ENCODE data around the gene IL16.

The IL16 gene

DNA sequence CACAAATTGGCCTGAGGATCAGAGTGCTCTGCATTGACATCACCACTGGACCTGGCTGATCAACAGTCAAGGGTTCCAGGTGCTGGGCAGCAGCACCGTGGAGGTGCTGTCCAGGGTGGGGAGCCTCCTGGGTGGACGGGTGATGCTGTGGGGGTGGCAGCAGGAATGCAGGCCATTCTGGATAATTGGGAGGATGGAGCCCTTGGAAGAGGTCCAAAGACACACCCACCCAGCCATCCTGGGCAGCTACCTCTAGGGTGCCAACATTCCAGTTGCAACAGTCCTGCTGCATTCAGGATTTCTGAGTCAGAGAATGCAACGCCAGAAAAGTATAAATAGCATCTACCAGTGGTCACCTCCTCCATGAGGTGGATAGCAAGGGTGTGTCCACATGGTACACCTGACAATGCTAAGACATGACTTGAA, 100.5 kb downstream of the IL16 start:
- H3K9me3 ChIP-seq (ENCODE audit: low read depth, low read length) = no peaks in the 10 kb centered on the region
- TF ChIP-seq FOXP2 (optimal IDR thresholded peaks at IDR 0.05; ENCODE audit: control extremely low read depth, extremely low read length, insufficient read depth) = no peak
- TF ChIP-seq EZH2 (IDR thresholded peaks at IDR 0.05) = no peak
- no peak for TF ChIP-seq POLR2AphosphoS5 (IDR thresholded peaks at IDR 0.05; ENCODE audit: borderline replicate concordance, low read depth, low read length)
- no peak overlapping the region for H3K27ac ChIP-seq
- no peak for DNase-seq (ENCODE audit: low read depth, low spot score)
- no peak overlapping the region for H3K4me3 ChIP-seq
- no peaks in the 10 kb centered on the region for H3K36me3 ChIP-seq (ENCODE audit: insufficient read depth, low read length)
- H3K9ac ChIP-seq (ENCODE audit: insufficient read length) = no peak overlapping the region

DNA sequence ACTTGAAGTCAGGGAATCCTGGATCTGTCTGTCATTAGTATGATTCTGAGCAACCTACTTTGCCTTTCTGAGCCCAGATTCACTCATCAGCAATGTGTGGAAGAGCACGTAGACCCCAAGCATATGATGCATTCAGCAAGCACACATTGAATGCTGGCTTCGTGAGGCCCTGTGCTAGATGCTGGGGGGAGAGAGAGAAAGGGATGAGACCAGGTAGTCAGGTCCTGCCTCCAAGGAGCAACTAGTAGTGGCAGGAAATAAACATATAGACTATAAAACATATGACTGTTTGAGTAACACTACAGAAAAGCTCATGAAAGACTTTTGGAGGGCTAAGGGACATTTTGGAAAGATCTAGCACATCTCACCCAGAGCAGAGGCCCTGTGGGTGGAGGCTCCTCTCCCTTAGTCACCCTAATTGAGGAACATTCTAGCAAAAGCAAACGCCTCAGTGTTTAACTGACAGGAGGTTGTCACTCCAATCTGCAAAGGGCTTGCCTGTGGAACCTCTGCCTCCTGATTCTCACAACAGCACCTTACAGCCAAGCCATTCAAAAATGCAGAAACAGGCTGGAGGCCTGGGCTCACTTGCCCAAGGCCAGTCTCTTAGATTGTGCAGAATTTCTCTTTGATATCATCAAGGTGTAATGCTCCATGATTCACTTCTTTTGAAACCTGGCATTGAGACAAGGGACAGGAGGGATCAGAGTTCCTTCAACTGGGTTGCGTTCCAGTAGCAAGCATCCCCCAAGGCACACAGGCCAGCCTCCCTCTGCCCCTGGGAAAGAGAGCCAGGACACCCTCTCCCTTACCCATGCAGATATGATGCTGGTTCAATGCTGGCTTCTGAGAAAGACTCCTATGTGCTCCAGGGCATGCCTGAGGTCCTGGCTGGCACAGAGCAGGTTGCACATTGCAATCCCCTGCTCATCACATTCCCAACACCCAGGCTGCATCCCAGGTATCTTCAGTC, 101.2 kb downstream of the IL16 start:
- no peak for DNase-seq (ENCODE audit: low read depth, low spot score)
- no peak overlapping the region for H3K27ac ChIP-seq
- H3K9ac ChIP-seq (ENCODE audit: insufficient read length) = no peak overlapping the region
- H3K9me3 ChIP-seq (ENCODE audit: low read depth, low read length) = no peaks in the 10 kb centered on the region
- no peak overlapping the region for H3K4me3 ChIP-seq
- TF ChIP-seq EZH2 (IDR thresholded peaks at IDR 0.05) (no peak), FOXP2 (optimal IDR thresholded peaks at IDR 0.05; ENCODE audit: control extremely low read depth, extremely low read length, insufficient read depth) (no peak), POLR2AphosphoS5 (IDR thresholded peaks at IDR 0.05; ENCODE audit: borderline replicate concordance, low read depth, low read length) (no peak)
- H3K36me3 ChIP-seq (ENCODE audit: insufficient read depth, low read length) = no peaks in the 10 kb centered on the region

DNA sequence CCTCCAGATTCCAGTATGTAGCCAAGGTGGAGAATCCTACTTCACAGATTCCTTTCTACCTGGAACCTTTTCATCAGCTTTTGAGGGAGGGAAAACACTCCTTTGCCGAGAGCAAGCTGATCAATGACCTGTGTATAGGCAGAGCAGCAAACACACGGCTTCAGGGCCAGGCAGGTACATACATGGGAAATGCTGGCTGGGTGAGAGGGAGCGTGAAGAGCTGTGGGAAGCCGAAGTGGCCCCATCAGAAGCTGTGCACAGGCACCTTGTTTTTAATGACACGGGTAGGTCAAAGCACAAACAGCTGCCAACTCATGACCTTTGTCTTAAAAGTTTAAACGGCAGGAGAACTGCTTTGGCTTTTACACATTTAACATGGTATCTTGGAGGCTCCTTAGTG, 101.9 kb downstream of the IL16 start:
- H3K27ac ChIP-seq = no peak overlapping the region
- H3K9ac ChIP-seq (ENCODE audit: insufficient read length) = no peak overlapping the region
- DNase-seq (ENCODE audit: low read depth, low spot score) = no peak
- TF ChIP-seq FOXP2 (optimal IDR thresholded peaks at IDR 0.05; ENCODE audit: control extremely low read depth, extremely low read length, insufficient read depth) (no peak), POLR2AphosphoS5 (IDR thresholded peaks at IDR 0.05; ENCODE audit: borderline replicate concordance, low read depth, low read length) (no peak), EZH2 (IDR thresholded peaks at IDR 0.05) (no peak)
- H3K36me3 ChIP-seq (ENCODE audit: insufficient read depth, low read length) = no peaks in the 10 kb centered on the region
- H3K9me3 ChIP-seq (ENCODE audit: low read depth, low read length) = no peaks in the 10 kb centered on the region
- H3K4me3 ChIP-seq = no peak overlapping the region

DNA sequence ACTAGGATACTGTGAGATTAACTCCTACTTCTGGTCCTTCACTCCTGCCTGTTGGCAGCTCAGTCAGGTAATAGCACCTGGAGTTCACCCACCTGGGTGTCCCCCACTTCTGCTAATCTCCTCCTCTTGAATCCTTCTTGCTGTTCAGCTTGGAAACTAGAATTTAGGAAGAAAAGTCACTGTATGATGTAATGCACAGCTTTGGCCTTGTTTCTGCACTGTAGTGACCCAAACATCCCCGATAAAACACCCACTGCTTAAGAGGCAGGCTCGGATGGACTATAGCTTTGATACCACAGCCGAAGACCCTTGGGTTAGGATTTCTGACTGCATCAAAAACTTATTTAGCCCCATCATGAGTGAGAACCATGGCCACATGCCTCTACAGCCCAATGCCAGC, 102.5 kb downstream of the IL16 start:
- DNase-seq (ENCODE audit: low read depth, low spot score) = no peak
- no peak overlapping the region for H3K4me3 ChIP-seq
- no peaks in the 10 kb centered on the region for H3K36me3 ChIP-seq (ENCODE audit: insufficient read depth, low read length)
- H3K9ac ChIP-seq (ENCODE audit: insufficient read length) = no peak overlapping the region
- TF ChIP-seq POLR2AphosphoS5 (IDR thresholded peaks at IDR 0.05; ENCODE audit: borderline replicate concordance, low read depth, low read length) (no peak), FOXP2 (optimal IDR thresholded peaks at IDR 0.05; ENCODE audit: control extremely low read depth, extremely low read length, insufficient read depth) (no peak), EZH2 (IDR thresholded peaks at IDR 0.05) (no peak)
- no peaks in the 10 kb centered on the region for H3K9me3 ChIP-seq (ENCODE audit: low read depth, low read length)
- H3K27ac ChIP-seq = no peak overlapping the region

DNA sequence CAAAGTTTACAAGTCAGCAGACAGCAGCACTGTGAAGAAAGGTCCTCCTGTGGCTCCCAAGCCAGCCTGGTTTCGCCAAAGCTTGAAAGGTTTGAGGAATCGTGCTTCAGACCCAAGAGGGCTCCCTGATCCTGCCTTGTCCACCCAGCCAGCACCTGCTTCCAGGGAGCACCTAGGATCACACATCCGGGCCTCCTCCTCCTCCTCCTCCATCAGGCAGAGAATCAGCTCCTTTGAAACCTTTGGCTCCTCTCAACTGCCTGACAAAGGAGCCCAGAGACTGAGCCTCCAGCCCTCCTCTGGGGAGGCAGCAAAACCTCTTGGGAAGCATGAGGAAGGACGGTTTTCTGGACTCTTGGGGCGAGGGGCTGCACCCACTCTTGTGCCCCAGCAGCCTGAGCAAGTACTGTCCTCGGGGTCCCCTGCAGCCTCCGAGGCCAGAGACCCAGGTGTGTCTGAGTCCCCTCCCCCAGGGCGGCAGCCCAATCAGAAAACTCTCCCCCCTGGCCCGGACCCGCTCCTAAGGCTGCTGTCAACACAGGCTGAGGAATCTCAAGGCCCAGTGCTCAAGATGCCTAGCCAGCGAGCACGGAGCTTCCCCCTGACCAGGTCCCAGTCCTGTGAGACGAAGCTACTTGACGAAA, 103.1 kb downstream of the IL16 start:
- DNase-seq (ENCODE audit: low read depth, low spot score) = no peak
- Histone ChIP-seq H3K9ac (ENCODE audit: insufficient read length) (no peak overlapping the region), H3K9me3 (ENCODE audit: low read depth, low read length) (no peaks in the 10 kb centered on the region), H3K36me3 (ENCODE audit: insufficient read depth, low read length) (no peaks in the 10 kb centered on the region), H3K4me3 (no peak overlapping the region), H3K27ac (no peak overlapping the region)
- no peak for TF ChIP-seq EZH2 (IDR thresholded peaks at IDR 0.05)
- TF ChIP-seq FOXP2 (optimal IDR thresholded peaks at IDR 0.05; ENCODE audit: control extremely low read depth, extremely low read length, insufficient read depth) = no peak
- no peak for TF ChIP-seq POLR2AphosphoS5 (IDR thresholded peaks at IDR 0.05; ENCODE audit: borderline replicate concordance, low read depth, low read length)

DNA sequence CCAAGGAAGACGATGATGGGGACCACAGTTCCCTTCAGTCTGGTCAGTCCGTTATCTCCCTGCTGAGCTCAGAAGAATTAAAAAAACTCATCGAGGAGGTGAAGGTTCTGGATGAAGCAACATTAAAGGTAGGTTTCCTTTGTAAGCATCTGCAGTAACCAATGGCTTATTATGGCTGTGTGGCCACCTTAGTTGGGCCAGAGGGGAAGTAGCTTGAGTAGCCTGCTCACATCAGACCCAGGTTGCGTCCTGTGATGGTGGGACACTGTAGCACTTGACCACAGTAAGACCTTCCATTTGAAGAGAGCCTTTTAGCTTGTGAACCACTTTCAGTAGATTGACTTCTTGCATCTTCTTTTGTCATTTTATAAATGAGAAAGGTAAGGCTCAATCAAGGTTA, 104.7 kb downstream of the IL16 start:
- H3K9me3 ChIP-seq (ENCODE audit: low read depth, low read length) = no peaks in the 10 kb centered on the region
- no peak overlapping the region for H3K9ac ChIP-seq (ENCODE audit: insufficient read length)
- no peak overlapping the region for H3K27ac ChIP-seq
- no peak overlapping the region for H3K4me3 ChIP-seq
- H3K36me3 ChIP-seq (ENCODE audit: insufficient read depth, low read length) = no peaks in the 10 kb centered on the region
- TF ChIP-seq EZH2 (IDR thresholded peaks at IDR 0.05) = no peak
- TF ChIP-seq POLR2AphosphoS5 (IDR thresholded peaks at IDR 0.05; ENCODE audit: borderline replicate concordance, low read depth, low read length) = no peak
- no peak for TF ChIP-seq FOXP2 (optimal IDR thresholded peaks at IDR 0.05; ENCODE audit: control extremely low read depth, extremely low read length, insufficient read depth)
- DNase-seq (ENCODE audit: low read depth, low spot score) = no peak

DNA sequence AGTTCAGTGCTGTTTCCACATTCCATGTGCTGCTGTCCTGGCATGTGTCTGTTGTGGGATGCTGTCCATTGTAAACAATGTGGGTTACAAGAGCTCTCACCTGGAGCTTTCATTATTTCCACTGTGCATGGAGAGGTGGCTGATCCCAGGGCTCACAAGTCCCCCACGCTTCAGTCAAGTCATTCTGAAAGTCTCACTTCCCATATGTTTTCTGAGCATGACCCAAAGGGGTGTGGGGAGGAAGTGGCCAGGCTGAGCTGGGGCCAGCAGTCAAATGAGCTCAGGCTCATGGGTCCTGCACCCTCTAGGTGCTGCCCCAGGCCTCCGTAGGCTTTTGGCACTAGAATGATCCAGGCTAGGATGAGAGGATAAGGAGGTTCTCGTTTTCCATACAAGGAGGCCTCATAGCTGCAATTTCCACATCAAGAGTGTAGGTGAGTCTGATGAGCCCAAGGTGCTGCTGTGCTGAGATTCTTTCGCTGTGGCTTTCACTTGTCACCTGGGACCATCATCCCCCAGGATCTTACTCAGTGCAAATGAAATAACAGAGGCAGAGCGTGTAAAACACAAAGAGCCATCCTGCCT, 105.2 kb downstream of the IL16 start:
- no peaks in the 10 kb centered on the region for H3K36me3 ChIP-seq (ENCODE audit: insufficient read depth, low read length)
- no peak overlapping the region for H3K27ac ChIP-seq
- no peak overlapping the region for H3K9ac ChIP-seq (ENCODE audit: insufficient read length)
- no peaks in the 10 kb centered on the region for H3K9me3 ChIP-seq (ENCODE audit: low read depth, low read length)
- DNase-seq (ENCODE audit: low read depth, low spot score) = no peak
- TF ChIP-seq FOXP2 (optimal IDR thresholded peaks at IDR 0.05; ENCODE audit: control extremely low read depth, extremely low read length, insufficient read depth) = no peak
- no peak for TF ChIP-seq EZH2 (IDR thresholded peaks at IDR 0.05)
- TF ChIP-seq POLR2AphosphoS5 (IDR thresholded peaks at IDR 0.05; ENCODE audit: borderline replicate concordance, low read depth, low read length) = no peak
- H3K4me3 ChIP-seq = no peak overlapping the region

DNA sequence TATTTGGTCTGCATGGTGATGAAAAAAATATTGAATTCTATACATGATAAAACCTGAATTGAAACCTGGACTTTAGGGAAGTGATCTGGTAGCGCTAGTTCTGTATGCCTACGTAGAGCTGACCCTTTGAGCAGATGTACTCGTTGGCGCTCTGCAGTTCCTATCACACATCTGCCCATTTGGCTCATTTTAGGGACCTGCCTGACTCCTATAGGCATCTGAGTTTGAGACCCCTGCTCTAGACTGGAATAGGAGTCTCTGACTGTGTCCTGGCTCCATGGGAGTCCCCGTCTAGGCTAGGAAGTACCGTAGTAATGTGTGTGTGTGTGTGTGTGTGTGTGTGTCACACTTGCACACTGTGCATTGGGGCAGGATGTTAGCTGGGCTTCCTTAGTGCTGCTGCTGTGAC, 106.0 kb downstream of the IL16 start:
- no peak for DNase-seq (ENCODE audit: low read depth, low spot score)
- Histone ChIP-seq H3K36me3 (ENCODE audit: insufficient read depth, low read length) (no peaks in the 10 kb centered on the region), H3K27ac (no peak overlapping the region), H3K9me3 (ENCODE audit: low read depth, low read length) (no peaks in the 10 kb centered on the region), H3K4me3 (no peak overlapping the region), H3K9ac (ENCODE audit: insufficient read length) (no peak overlapping the region)
- TF ChIP-seq EZH2 (IDR thresholded peaks at IDR 0.05) (no peak), POLR2AphosphoS5 (IDR thresholded peaks at IDR 0.05; ENCODE audit: borderline replicate concordance, low read depth, low read length) (no peak), FOXP2 (optimal IDR thresholded peaks at IDR 0.05; ENCODE audit: control extremely low read depth, extremely low read length, insufficient read depth) (no peak)

Data from SK-N-MC (cell line).